ENCODE measurements around the gene CTNNA2. TPM values are rescaled to one million over a fixed set of nuclear protein-coding genes. Genes with fewer than 3 reads are reported as not detected.

Gene CTNNA2
- total and polyA plus RNA-seq, 5 donors = 0.08 to 0.42 (median 0.11) TPM; not detected in 1

GRCh38 chr2:79619442-79619841, 106.6 kb downstream of the CTNNA2 start:
- Histone ChIP-seq H3K4me1 (ENCODE audit: control insufficient read depth, insufficient read depth, low read length) (no peaks in the 10 kb centered on the region), H3K9me3 (ENCODE audit: control insufficient read depth, low read length) (no peaks in the 10 kb centered on the region), H3K27me3 (ENCODE audit: control insufficient read depth, insufficient read depth) (no peaks in the 10 kb centered on the region), H3K27ac (ENCODE audit: low read length) (no peak overlapping the region), H3K4me3 (ENCODE audit: low read length) (no peak overlapping the region)
- no peak for ATAC-seq
- 85% methylated on average over 5 of the region's 5 CpGs for WGBS
- intact Hi-C loops (cut with DNase I) = no loop called here
- DNase-seq = no peak

- no peak for ATAC-seq
- WGBS = 81% methylated on average over 2 of the region's 2 CpGs
- intact Hi-C loops (cut with DNase I) = no loop called here
Observed at GRCh38 chr2:79619976-79620375, 107.1 kb downstream of the CTNNA2 start.

GRCh38 chr2:79620679-79621078, 107.8 kb downstream of the CTNNA2 start:
- H3K9me3 ChIP-seq (ENCODE audit: control insufficient read depth, low read length) = no peaks in the 10 kb centered on the region
- WGBS = 89% methylated on average over 2 of the region's 2 CpGs
- DNase-seq (no peak), ATAC-seq (no peak)
- H3K4me1 ChIP-seq (ENCODE audit: control insufficient read depth, insufficient read depth, low read length) = no peaks in the 10 kb centered on the region
- H3K27me3 ChIP-seq (ENCODE audit: control insufficient read depth, insufficient read depth) = no peaks in the 10 kb centered on the region
- intact Hi-C loops (cut with DNase I) = no loop called here
- no peak overlapping the region for H3K27ac ChIP-seq (ENCODE audit: low read length)
- no peak overlapping the region for H3K4me3 ChIP-seq (ENCODE audit: low read length)

More at GRCh38 chr2:79619976-79620375, 107.1 kb downstream of the CTNNA2 start:
- H3K4me3 ChIP-seq (ENCODE audit: low read length) = no peak overlapping the region
- H3K27me3 ChIP-seq (ENCODE audit: control insufficient read depth, insufficient read depth) = no peaks in the 10 kb centered on the region
- H3K4me1 ChIP-seq (ENCODE audit: control insufficient read depth, insufficient read depth, low read length) = no peaks in the 10 kb centered on the region
- no peak overlapping the region for H3K27ac ChIP-seq (ENCODE audit: low read length)
- no peak for DNase-seq
- H3K9me3 ChIP-seq (ENCODE audit: control insufficient read depth, low read length) = no peaks in the 10 kb centered on the region

- ATAC-seq = no peak
- Histone ChIP-seq H3K27ac (ENCODE audit: low read length) (no peak overlapping the region), H3K4me3 (ENCODE audit: low read length) (no peak overlapping the region), H3K9me3 (ENCODE audit: control insufficient read depth, low read length) (no peaks in the 10 kb centered on the region), H3K4me1 (ENCODE audit: control insufficient read depth, insufficient read depth, low read length) (no peaks in the 10 kb centered on the region), H3K27me3 (ENCODE audit: control insufficient read depth, insufficient read depth) (no peaks in the 10 kb centered on the region)
- 80% methylated on average over 6 of the region's 6 CpGs for WGBS
- intact Hi-C loops (cut with DNase I) = no loop called here
- DNase-seq = no peak
Observed at GRCh38 chr2:79621252-79621651, 108.4 kb downstream of the CTNNA2 start.

- intact Hi-C loops (cut with DNase I) = no loop called here
- no peaks in the 10 kb centered on the region for H3K27me3 ChIP-seq (ENCODE audit: control insufficient read depth, insufficient read depth)
- H3K4me1 ChIP-seq (ENCODE audit: control insufficient read depth, insufficient read depth, low read length) = no peaks in the 10 kb centered on the region
- H3K9me3 ChIP-seq (ENCODE audit: control insufficient read depth, low read length) = no peaks in the 10 kb centered on the region
- WGBS = 83% methylated on average over 1 of the region's 1 CpG
- H3K27ac ChIP-seq (ENCODE audit: low read length) = no peak overlapping the region
- no peak overlapping the region for H3K4me3 ChIP-seq (ENCODE audit: low read length)
- DNase-seq (no peak), ATAC-seq (no peak)
Observed at GRCh38 chr2:79621755-79622154, 108.9 kb downstream of the CTNNA2 start.

GRCh38 chr2:79622508-79622907, 109.7 kb downstream of the CTNNA2 start:
- WGBS = 73% methylated on average over 3 of the region's 3 CpGs
- ATAC-seq (no peak), DNase-seq (no peak)
- intact Hi-C loops (cut with DNase I) = no loop called here
- H3K27ac ChIP-seq (ENCODE audit: low read length) = no peak overlapping the region
- no peaks in the 10 kb centered on the region for H3K27me3 ChIP-seq (ENCODE audit: control insufficient read depth, insufficient read depth)
- no peak overlapping the region for H3K4me3 ChIP-seq (ENCODE audit: low read length)
- H3K4me1 ChIP-seq (ENCODE audit: control insufficient read depth, insufficient read depth, low read length) = no peaks in the 10 kb centered on the region
- no peaks in the 10 kb centered on the region for H3K9me3 ChIP-seq (ENCODE audit: control insufficient read depth, low read length)

- H3K9me3 ChIP-seq (ENCODE audit: control insufficient read depth, low read length) = no peaks in the 10 kb centered on the region
- intact Hi-C loops (cut with DNase I) = no loop called here
- H3K27ac ChIP-seq (ENCODE audit: low read length) = no peak overlapping the region
- H3K4me1 ChIP-seq (ENCODE audit: control insufficient read depth, insufficient read depth, low read length) = no peaks in the 10 kb centered on the region
- H3K27me3 ChIP-seq (ENCODE audit: control insufficient read depth, insufficient read depth) = no peaks in the 10 kb centered on the region
- no peak overlapping the region for H3K4me3 ChIP-seq (ENCODE audit: low read length)
- DNase-seq (no peak), ATAC-seq (no peak)
- 71% methylated on average over 5 of the region's 5 CpGs for WGBS
Observed at GRCh38 chr2:79627237-79627636, 114.4 kb downstream of the CTNNA2 start.

GRCh38 chr2:79630060-79630459, 117.2 kb downstream of the CTNNA2 start:
- 77% methylated on average over 3 of the region's 3 CpGs for WGBS
- ATAC-seq (no peak), DNase-seq (no peak)
- no peaks in the 10 kb centered on the region for H3K4me1 ChIP-seq (ENCODE audit: control insufficient read depth, insufficient read depth, low read length)
- no peak overlapping the region for H3K27ac ChIP-seq (ENCODE audit: low read length)
- no peaks in the 10 kb centered on the region for H3K27me3 ChIP-seq (ENCODE audit: control insufficient read depth, insufficient read depth)
- no peak overlapping the region for H3K4me3 ChIP-seq (ENCODE audit: low read length)
- H3K9me3 ChIP-seq (ENCODE audit: control insufficient read depth, low read length) = no peaks in the 10 kb centered on the region
- intact Hi-C loops (cut with DNase I) = no loop called here

- Histone ChIP-seq H3K9me3 (ENCODE audit: control insufficient read depth, low read length) (no peaks in the 10 kb centered on the region), H3K4me1 (ENCODE audit: control insufficient read depth, insufficient read depth, low read length) (no peaks in the 10 kb centered on the region), H3K27ac (ENCODE audit: low read length) (no peak overlapping the region), H3K4me3 (ENCODE audit: low read length) (no peak overlapping the region), H3K27me3 (ENCODE audit: control insufficient read depth, insufficient read depth) (no peaks in the 10 kb centered on the region)
- whole genome bisulfite sequencing = 74% methylated on average over 7 of the region's 7 CpGs
- no peak for DNase-seq
- intact Hi-C loops (cut with DNase I) = no loop called here
- no peak for ATAC-seq
Observed at GRCh38 chr2:79630972-79631557, 118.2 kb downstream of the CTNNA2 start.

GRCh38 chr2:79638410-79638809, 125.6 kb downstream of the CTNNA2 start:
- DNase-seq (no peak), ATAC-seq (no peak)
- Histone ChIP-seq H3K9me3 (ENCODE audit: control insufficient read depth, low read length) (no peaks in the 10 kb centered on the region), H3K27ac (ENCODE audit: low read length) (no peak overlapping the region), H3K27me3 (ENCODE audit: control insufficient read depth, insufficient read depth) (no peaks in the 10 kb centered on the region), H3K4me1 (ENCODE audit: control insufficient read depth, insufficient read depth, low read length) (no peaks in the 10 kb centered on the region), H3K4me3 (ENCODE audit: low read length) (no peak overlapping the region)
- intact Hi-C loops (cut with DNase I) = no loop called here
- 61% methylated on average over 3 of the region's 3 CpGs for whole genome bisulfite sequencing

GRCh38 chr2:79638954-79639353, 126.1 kb downstream of the CTNNA2 start:
- Histone ChIP-seq H3K9me3 (ENCODE audit: control insufficient read depth, low read length) (no peaks in the 10 kb centered on the region), H3K27ac (ENCODE audit: low read length) (no peak overlapping the region), H3K27me3 (ENCODE audit: control insufficient read depth, insufficient read depth) (no peaks in the 10 kb centered on the region), H3K4me3 (ENCODE audit: low read length) (no peak overlapping the region), H3K4me1 (ENCODE audit: control insufficient read depth, insufficient read depth, low read length) (no peaks in the 10 kb centered on the region)
- DNase-seq (no peak), ATAC-seq (no peak)
- 50% methylated on average over 2 of the region's 2 CpGs for WGBS
- intact Hi-C loops (cut with DNase I) = no loop called here

GRCh38 chr2:79640001-79640400, 127.2 kb downstream of the CTNNA2 start:
- ATAC-seq (no peak), DNase-seq (no peak)
- WGBS = 32% methylated on average over 2 of the region's 2 CpGs
- Histone ChIP-seq H3K9me3 (ENCODE audit: control insufficient read depth, low read length) (no peaks in the 10 kb centered on the region), H3K27ac (ENCODE audit: low read length) (no peak overlapping the region), H3K27me3 (ENCODE audit: control insufficient read depth, insufficient read depth) (no peaks in the 10 kb centered on the region), H3K4me1 (ENCODE audit: control insufficient read depth, insufficient read depth, low read length) (no peaks in the 10 kb centered on the region), H3K4me3 (ENCODE audit: low read length) (no peak overlapping the region)
- intact Hi-C loops (cut with DNase I) = no loop called here
